ENCODE results near the gene BRAF. TPM values are rescaled to one million over a fixed set of nuclear protein-coding genes. Genes with fewer than 3 reads are reported as not detected.

Gene BRAF
- total RNA-seq, 1 experiment from 2014 or later, result 12.5 TPM

- in situ Hi-C loops (cut with HindIII; ENCODE audit: low pct_unique_long_range_greater_than_20kb, low sequenced_read_pairs), result no loop called here
- DNase-seq (ENCODE audit: low read depth, low spot score), result no peak
These were observed 255.4 kb downstream of the BRAF start for GRCh38 chr7:140669352-140669751.

Small RNA genes within 50 kb of the gene (small RNA-seq; reads per million reads assigned to genes)
- gene AC006006.1 (0 reads per million in 2 experiments), gene RNU6-85P (0 reads per million in 2 experiments)

Other genes starting within 250 kb of the BRAF start
- 230 and 286 TPM in 2 replicates for gene NDUFB2, start 228.2 kb downstream of the BRAF start, total RNA-seq (2014; rRNA removed; shearing (Covaris generic))
- 136 and 147 TPM in 2 replicates for gene MRPS33, start 90.0 kb upstream of the BRAF start, total RNA-seq (2014; rRNA removed; shearing (Covaris generic))
- 0.21 and 0.48 TPM in 2 replicates for gene TMEM178B, start 149.1 kb upstream of the BRAF start, total RNA-seq (2014; rRNA removed; shearing (Covaris generic))

Measured in SK-MEL-5 (cell line).